HG02642 (cell line): Measurements from ENCODE around the gene SRRM2.

ENCODE experiments used
- ATAC-seq: cut with Tn5 transposase; IDR thresholded peaks from one replicate; pipeline ENCODE4 v1.9.1; 2021; ENCODE audit warnings: mild to moderate bottlenecking; ENCODE audit not compliant: unreplicated experiment, poor library complexity

SRRM2 gene

DNA sequence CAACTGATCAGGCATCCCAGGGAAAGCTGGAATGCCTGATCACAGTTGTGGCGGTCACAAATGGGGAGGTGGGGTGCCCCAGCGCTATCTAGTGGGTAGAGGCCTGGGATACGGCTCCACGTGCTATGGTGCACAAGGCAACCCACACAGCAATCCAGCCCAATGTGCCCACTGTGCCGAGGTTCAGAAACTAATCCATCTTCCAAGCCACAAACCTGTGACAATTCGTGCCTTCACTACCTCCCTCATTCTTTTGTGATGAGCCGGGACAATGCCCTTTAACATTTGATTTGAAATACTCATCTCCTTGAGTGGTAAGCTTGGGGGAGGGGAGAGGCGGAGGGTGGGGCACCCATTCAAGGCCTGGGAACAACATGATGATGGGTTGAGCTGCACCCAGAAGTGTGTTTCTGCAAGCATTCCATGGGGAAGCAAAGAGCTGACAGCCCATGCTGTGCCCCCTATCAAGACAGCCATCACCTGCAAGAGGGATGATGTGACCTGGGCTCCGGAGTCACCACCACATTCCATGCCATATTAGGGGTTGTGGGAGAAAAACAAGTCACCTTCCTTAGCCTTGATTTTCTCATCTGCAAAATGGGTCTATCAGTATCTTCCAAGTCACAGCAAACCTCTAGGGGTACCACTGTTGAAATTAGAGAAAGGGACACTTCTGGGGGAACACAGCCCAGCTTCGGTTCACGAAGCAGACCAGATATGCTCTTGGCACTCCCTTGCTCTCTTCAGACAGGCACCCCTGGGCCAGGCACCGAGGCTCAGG is 20.9 kb downstream of the SRRM2 start:
- no peak for ATAC-seq

DNA sequence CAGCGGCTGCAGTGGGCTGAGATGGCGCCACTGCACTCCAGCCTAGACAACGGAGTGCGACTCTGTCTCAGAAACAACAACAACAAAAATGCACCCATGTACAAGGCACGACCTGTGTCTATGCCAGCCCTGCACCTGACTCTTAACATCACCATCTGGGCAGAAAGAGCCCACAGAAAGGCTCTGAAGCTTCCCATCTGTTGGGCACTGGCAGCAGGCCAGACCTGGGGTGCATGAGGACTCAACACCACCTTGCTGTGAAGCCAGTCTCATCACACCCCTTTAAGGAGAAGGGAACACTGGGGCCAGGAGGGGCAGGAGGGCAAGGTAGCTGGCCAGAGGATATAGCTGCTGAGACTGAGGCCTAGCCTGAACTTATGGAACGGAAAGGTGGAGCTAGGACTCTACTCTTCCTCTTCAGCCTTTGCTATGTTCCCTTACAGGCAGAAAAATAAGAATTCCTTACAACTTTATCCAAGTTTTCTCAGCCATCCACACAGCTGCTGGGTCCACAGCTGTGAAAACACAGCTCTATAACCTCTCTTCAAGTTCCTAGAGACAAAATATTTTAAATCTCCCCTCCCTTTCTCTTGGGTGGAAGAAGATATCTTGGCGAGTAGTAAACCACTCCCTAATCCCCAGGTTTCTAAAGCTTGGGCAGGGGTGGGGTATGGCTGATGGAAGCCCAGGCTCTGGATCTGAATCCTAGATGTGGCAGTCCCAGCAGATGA is 21.9 kb downstream of the SRRM2 start:
- ATAC-seq = no peak

DNA sequence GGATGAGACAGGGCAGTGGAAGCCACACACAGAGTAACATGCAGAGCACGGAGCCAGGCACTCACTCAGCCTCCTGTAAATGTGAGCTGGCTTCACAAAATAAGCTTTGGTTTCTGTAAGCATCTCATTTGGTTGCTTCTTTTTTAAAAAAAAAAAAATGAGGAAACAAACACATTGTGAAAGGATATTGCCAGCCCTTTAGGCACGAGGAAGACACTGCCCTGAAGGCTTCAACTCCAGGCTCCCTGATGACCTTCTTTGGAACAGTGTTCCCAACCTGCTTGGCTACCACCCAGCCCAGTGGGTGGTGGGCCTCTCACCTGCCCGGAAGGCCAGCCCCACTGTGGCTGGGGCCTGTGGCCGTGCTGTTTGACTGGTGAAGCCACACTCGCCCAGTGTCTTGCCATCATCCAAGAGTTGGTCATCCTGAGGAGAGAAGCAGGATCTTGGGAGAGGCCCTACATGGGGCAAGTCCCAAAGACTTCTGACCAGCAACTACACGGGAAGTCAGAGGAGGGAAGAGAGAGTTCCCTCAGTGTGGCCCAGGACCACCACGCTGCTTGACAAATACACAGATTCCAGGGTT is 22.8 kb downstream of the SRRM2 start:
- no peak for ATAC-seq

DNA sequence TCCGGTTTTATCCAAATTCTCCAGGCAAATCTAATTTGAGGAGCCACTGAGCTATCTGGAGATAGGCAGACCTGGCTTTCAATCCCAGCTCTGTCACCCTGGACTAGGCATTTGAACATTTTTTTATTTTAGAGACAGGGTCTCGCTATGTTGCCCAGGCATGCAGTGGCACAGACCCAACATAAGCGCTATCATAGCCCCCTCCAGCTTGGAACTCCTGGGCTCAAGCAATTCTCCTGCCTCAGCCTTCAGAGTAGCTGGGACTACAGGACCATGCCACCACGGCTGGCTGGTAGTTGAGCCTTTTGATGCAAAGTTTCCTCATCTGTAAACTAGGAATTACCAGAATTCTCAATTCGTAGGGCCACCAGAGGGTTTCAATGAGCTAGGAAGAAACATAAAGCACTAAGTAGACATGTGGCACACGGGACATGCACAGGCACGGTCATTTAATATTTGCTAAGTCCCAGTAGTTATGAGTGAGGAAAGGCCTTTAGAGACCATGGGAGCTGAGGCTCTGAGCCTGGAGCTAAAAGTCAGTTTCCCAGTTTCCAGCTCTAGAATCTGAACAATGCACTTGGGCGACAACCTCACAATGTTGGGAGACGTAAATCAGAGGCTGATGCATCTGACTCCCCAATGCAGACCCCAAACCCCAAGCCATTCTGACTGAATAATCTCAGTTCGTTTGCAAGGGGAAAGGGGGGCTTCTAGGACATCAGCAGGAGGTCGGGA is 23.5 kb downstream of the SRRM2 start:
- ATAC-seq = no peak

DNA sequence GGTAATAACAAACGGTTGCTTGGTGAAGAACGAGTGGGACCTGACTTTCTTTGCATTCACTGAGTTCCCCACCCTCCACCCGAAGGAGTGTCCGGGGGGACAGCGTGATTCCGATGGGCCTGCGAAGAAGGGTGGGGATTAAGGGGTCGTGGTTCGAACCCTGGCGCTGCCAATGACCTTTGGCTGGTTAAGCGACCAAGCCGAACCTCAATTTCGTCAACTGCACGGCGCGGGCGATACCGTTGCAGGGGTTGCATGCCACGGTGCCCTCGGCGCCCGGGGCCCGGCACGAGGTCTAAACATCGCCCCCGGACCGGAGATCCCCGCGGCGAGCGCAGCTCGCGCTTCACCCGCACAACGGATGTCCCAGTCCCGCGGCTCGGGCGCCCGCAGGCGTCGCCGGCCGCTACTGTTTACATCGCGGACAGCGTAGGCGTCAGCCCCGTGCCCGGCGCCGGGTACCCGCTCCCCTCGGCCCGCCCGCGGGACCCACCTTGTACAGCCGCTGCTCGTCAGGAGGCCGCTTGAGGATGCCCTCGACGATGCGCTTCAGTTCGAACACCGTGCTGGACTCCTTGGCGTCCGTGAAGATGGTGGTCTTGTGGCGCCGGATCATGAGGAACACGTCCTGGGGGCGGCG is 24.2 kb downstream of the SRRM2 start:
- peak; percentile 23 for ATAC-seq

DNA sequence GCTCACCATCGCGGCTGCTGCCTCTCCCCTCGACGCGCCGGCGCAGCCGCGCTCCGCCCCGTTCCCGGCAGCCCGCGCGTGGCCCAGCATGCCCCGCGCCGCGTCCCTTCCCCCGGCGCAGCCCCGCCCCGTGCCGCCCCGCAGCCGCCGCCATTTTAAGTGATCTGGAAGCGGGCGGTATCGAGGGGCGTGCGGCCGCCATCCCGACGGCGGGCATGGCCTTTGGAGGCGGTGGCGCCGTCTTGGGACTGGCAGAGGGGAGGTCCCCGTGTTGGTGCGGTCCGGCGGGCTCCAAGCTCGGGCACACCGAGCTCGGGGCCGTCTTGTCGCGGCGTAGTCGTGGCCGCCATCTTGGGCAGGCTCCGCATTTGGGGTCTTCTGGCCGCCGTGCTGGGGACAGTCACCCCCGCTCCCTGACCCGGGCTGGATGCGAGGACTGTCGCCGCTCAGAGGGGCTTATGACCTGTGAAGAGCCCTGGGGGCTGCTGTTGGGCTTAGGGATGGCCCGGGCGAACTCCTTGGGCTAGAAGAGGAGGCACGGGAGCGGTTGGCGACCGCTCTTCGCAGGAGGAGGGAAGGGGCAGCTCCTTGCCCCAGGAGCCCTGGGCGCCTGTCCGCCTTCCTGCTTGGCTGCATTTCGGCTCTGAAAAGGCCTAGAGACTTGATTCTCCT is 24.9 kb downstream of the SRRM2 start, which contains the start of gene ELOB:
Gene ELOB (minus strand): TSS at position 50 of the 672 bp plus-strand sequence. CDS start 41 bp downstream, at position 9.
- peak; percentile 85 for ATAC-seq

DNA sequence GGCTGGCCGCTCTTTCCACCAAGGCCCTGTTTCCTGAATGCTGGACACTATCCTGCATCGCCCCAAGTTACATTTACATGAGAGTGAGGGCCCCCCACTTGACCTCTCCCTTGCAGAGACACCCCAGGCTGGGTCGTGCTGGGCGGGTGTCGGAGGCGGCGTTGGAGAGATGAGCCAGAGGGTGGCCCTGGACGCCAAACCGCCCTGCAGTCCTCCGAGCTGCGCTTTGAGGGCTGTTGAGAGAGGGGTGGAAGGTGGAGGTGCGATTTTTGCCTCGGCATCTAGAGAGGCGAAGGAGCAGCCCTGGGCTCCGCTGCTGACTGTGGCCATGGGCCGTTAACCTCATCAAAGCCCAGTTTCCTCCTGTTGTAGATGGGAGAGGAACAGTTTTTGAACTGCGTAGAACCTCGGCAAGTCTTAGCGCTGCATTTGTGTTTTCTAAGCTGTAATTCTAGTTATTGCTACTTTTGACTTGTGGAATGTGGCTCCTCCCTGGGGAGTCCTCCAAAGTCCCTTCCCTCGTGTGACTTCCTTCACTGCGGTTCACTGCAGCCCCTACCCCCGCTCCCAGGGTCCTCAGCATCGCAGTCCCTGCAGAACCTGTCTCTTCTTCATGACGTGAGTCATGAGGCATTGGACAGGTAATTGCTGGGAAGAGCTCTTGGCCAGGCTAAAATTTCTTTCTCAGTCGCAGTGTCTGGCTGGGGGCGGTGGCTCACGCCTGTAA is 25.6 kb downstream of the SRRM2 start:
- peak; percentile 3 for ATAC-seq

DNA sequence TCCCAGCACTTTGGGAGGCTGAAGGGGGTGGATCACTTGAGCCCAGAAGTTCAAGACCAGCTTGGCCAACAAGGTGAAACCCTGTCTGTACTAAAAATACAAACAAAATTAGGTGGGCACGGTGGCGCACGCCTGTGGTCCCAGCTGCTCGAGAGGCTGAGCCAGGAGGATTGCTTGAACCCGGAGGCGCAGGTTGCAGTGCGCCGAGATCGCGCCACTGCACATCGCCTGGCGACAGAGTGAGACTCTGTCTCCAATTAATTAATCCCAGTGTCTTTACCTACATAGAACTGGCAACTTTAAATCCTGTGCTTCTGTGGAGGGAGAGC is 26.2 kb downstream of the SRRM2 start:
- no peak for ATAC-seq

DNA sequence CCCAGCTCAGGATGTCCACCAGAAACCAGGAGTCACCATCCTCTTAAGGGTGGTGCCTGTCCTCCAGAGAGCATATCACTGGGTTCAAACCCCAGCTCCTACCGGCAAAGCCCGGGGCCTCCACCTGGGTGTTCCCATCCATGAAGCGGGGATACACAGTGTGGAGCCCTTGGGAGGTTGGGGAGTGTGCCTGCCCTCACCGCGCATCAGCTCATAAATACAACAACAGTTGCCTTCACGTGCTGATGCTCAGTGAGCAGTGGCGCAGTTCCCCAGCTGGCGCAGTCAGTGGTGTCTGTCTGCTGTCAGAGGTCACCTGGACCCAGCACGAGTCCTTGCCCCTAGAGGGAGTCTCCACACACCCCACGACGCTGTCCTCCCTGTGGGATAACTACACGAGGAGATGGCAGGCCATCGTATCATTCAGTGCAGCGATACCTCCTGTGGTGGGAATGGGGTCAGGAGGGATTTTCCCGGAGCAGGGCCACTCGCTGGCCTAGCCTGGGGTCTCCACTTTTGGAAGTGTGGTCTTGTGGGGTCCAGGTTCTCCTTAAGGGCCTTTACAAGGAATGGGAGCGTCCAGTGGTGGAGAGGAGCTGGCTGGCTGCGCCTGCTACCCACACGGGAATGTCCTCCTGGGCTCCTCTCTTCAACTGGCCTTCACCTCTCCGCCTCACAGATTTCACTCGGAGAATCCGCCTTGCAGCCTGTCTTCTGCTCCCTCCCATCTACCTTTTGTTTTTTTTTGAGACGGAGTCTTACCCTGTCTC is 26.9 kb downstream of the SRRM2 start:
- no peak for ATAC-seq

DNA sequence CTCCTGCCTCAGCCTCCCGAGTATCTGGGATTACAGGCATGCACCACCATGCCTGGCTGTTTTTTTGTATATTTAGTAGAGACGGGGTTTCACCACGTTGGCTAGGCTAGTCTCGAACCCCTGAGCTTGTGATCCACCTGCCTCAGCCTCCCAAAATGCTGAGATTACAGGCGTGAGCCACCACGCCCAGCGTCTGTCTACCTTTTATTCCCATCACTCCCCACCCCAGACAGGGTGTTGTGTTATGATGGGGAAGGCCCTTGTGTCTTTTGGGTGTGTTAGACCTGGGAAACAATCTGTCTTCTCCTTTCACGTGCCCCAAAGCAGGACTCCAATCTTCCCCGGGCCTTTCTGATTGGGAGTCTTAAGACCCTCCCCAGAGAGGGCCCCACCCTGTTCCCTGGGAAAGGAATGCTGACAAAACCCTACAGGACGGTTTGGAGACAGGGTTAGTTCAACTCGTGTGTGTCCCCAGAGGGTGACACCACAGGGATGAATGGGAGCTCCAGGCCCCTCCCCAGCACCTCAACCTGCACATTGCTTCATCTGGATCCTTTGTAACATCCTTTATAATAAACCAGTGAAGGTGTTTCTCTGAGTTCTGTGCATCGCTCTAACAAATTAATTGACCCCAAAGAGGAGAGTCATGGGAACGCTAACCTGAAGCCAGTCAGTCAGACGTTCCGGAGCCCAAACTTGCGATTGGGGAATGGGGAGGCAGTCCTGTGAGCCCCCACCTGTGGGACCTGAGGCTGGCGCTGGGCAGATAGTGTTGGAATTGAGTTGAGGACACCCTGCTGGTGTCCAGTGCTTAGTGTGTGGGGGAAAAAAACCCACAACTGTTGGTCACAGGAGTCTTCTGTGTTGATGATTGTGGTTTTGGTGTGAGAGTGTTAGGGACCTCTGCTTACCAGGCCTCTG is 27.8 kb downstream of the SRRM2 start:
- ATAC-seq = no peak

DNA sequence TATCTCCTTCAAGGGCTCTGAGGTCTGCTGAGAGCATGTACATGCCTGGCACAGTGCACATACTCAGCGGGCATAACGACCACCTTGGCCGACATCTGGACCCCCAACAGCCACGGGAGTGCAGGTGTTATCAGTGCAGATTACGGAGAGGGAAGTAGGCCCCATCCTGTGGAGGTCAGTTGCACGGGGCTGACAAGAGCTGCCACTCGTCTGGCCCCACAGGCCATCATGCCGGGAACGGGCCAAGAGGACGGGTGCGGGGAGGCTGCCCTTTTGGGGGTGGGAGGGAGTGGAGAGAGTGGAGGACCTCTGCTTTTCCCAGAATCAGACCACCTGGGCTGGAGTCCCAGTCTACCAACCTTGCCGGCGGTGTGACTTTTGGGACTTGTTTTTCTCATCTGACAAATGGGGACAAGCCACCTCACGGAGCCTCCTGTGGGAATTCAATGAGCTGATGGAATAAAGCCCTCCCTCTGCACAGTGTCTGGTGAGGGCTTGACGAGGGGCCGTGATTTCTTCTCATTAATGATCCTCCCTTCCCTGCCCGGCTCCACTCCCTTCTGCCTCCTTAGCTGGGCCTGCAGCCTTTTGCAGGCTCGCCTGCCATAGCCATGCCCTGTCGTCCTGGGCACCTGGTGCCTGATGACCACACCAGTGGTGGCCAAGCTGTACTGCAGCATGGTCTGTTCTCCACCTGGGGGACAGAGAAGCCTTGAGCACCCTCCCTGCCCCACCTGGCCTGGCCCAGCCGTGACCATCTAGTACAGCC is 30.3 kb downstream of the SRRM2 start:
- no peak for ATAC-seq

DNA sequence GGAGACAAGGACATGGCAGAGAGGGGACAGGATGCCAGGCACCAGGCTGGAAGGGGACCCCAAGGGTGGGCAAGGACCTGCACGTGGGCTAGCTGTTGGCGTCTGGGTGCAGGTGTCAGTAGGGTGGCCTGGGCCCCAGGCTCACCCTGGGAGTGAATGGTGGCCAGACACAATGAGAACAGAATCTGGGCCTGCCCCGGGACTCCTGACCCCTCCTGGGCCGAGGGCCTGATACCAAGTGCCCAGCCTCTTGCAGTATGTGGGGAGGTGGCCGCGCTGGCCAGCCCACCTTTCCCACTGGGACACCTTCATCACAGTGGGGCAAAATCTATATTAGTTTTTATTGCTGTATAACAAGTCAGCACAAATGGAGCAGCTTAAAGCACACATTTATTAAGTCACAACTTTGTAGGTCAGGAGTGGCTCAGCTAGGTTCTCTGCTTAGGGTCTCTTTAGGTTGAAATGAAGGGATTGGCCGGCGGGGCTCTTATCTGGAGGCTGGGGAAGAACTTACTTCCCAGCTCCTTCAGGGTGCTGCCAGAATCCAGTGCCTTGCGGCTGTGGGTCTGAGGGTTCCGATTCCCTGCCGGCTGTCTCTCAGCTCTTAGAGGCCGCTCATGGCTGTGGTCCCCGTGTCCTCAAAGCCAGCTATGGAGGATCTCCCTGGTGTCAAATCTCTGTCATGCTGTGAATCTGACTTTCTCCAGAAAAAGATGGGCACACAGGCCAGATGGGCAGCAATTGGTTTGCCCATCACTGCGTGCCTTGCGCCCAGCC is 31.3 kb downstream of the SRRM2 start:
- ATAC-seq = no peak

DNA sequence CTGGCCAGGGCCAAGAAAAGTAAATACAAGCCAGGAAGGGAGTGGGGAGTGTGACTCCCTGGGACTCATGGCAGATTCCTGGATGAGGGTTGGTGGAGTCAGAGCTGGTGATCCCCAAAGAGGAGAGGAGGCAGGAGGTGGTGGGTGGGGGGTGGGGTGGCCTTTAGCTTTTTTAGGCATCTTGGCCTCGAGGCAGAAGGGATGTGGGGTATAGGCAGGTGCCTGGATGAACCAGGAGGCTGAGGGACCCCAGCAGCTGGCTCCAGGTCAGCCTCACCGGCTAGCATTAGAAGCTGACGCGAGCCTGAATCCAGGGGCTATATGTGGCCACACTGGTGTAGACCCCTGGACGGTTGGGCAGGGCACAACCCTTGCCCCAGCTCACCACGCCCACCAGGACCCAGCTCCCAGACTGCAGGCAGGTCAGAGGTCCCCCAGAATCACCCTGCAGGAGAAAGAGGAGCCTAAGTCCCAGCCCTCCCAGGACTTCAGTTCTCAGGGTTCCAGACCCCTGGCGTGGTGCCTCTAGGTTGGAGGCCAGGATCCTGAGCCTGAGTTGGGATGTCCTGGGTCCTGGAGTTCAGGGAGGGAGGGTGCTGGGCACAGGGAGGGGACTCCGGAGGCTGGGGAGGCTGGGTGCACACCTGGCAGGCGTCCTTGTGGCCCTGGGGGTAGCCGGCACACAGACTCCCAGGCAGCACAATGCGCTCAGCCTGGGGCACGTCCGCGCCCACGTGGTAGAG is 32.1 kb downstream of the SRRM2 start:
- no peak for ATAC-seq

DNA sequence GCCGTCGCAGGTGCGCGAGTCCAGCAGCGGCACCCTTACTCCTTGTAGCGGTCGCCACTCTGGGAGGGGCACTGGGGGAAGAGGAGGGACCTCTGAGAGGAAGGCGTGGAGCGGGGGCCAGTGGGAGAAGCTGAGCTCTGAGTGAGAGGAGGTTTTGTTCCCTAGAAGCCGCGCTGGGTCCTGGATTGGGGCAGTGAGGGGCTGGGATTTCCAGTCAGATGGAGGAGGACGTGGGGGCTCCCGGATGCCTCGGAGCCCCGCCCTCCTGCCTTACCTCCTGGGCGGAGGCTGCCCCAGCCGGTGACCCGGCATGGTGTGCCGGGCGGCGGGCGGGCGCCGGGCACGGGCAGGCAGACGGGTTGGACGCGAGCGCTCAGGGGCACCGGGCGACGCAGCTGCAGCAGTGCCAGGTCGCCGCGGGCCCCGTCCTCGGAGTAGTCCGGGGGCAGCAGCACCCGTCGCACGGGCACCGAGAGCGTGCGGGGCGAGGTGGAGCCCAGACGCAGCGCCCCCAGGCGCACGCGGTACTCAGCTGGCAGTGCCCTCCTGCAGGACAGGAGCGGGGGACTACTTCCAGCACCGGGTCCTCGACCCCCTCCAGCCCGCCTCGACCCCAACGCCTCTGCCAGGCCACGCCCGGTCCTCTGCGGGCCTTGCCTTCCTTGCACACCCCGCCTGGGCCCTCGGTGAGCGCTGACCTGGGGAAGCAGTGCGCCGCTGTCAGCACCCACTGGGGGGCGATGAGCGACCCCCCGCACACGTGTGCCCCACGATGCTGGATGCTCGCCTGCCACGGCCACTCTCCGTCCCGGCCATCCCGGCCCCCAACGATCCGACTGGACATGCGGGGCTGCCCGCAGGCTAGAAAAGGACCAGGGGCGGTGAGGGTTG is 32.9 kb downstream of the SRRM2 start:
- no peak for ATAC-seq
